ENCODE results near the gene CSGALNACT2.

DNA sequence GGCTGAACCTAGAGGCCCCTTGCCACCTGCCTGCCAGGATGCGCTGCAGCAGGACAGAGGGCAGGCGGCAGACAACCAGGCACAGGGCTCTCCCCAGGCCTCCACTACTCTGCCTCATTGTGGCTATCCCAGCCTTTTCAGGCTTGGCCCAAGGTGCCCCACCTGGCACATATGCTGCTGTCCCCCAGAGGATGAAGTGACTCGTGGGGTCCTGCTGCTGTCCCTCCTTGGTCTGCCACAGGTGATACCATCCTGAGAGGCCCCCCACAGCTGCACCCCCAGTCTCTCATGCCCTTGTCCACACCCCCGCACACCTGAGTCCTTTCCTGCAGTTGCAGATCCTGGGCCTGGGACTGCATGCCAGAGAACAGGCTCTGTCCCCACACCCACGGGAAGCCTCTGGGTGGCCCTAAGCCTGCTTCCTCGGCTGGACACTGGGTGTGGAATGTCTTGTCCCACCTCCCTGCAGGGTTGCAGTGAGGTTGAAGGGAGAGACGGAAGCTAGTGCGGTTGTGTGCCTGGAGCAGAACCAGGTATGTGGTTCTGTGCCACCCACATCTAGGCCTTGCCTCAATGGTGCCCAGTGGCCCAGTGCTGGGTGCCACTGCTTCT lies 73.3 kb downstream of the CSGALNACT2 start:
- TF ChIP-seq POLR2A (IDR thresholded peaks at IDR 0.05) = no peak
- TF ChIP-seq, protein P1, sequence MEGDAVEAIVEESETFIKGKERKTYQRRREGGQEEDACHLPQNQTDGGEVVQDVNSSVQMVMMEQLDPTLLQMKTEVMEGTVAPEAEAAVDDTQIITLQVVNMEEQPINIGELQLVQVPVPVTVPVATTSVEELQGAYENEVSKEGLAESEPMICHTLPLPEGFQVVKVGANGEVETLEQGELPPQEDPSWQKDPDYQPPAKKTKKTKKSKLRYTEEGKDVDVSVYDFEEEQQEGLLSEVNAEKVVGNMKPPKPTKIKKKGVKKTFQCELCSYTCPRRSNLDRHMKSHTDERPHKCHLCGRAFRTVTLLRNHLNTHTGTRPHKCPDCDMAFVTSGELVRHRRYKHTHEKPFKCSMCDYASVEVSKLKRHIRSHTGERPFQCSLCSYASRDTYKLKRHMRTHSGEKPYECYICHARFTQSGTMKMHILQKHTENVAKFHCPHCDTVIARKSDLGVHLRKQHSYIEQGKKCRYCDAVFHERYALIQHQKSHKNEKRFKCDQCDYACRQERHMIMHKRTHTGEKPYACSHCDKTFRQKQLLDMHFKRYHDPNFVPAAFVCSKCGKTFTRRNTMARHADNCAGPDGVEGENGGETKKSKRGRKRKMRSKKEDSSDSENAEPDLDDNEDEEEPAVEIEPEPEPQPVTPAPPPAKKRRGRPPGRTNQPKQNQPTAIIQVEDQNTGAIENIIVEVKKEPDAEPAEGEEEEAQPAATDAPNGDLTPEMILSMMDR (IDR thresholded peaks at IDR 0.05) = no peak

Data from thyroid gland (tissue), 4 donors.